Sigmoid colon (tissue), 3 donors: ENCODE data around the gene MRAP2.
"Not testable (repeated sequence)": the region's sequence is repeated elsewhere in the genome, so short reads cannot be mapped to it uniquely, and the experiment has no call there.

ENCODE experiments used
- POLR2A ChIP-seq, 2 donors: fragments of 450-650 bp; IDR thresholded peaks; one replicate each; pipeline ENCODE4 v1.6.1; 2016; ENCODE audit warnings: antibody characterized with exemption in 2 of 2, mild to moderate bottlenecking in 2 of 2, moderate library complexity in 2 of 2
- TF ChIP-seq, protein P1 (sequence below), 4 experiments: fragments of 450-650 bp in 3 of 4; fragments of 200-600 bp in 1 of 4; IDR thresholded peaks; one replicate each; pipeline ENCODE4 v1.5.1; 2016 to 2019; ENCODE audit warnings: antibody characterized with exemption in 4 of 4, mild to moderate bottlenecking in 3 of 4, moderate library complexity in 2 of 4

DNA sequence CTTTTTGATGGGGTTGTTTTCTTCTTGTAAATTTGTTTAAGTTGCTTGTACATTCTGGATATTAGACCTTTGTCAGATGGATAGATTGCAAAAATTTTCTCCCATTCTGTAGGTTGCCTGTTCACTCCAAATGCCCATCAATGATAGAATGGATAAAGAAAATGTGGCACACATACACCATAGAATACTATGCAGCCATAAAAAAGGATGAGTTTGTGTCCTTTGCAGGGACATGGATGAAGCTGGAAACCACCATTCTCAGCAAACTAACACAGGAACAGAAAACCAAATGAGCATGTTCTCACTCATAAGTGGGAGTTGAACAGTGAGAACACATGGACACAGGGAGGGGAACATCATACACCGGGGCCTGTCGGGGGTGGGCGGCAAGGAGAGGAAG lies 1.6 kb upstream of the MRAP2 start:
- TF ChIP-seq, protein P1, sequence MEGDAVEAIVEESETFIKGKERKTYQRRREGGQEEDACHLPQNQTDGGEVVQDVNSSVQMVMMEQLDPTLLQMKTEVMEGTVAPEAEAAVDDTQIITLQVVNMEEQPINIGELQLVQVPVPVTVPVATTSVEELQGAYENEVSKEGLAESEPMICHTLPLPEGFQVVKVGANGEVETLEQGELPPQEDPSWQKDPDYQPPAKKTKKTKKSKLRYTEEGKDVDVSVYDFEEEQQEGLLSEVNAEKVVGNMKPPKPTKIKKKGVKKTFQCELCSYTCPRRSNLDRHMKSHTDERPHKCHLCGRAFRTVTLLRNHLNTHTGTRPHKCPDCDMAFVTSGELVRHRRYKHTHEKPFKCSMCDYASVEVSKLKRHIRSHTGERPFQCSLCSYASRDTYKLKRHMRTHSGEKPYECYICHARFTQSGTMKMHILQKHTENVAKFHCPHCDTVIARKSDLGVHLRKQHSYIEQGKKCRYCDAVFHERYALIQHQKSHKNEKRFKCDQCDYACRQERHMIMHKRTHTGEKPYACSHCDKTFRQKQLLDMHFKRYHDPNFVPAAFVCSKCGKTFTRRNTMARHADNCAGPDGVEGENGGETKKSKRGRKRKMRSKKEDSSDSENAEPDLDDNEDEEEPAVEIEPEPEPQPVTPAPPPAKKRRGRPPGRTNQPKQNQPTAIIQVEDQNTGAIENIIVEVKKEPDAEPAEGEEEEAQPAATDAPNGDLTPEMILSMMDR (IDR thresholded peaks at IDR 0.05) = not testable (repeated sequence)
- not testable (repeated sequence) for TF ChIP-seq POLR2A (IDR thresholded peaks at IDR 0.05)
